ENCODE results near the gene NEU2.

NEU2 gene

GRCh38 chr2:233023761-233024410 lies 8.6 kb upstream of the NEU2 start:
- H3K4me3 ChIP-seq (replicated peaks; ENCODE audit: low read depth, low read length): no peak overlapping the region
- TF ChIP-seq, protein P1, sequence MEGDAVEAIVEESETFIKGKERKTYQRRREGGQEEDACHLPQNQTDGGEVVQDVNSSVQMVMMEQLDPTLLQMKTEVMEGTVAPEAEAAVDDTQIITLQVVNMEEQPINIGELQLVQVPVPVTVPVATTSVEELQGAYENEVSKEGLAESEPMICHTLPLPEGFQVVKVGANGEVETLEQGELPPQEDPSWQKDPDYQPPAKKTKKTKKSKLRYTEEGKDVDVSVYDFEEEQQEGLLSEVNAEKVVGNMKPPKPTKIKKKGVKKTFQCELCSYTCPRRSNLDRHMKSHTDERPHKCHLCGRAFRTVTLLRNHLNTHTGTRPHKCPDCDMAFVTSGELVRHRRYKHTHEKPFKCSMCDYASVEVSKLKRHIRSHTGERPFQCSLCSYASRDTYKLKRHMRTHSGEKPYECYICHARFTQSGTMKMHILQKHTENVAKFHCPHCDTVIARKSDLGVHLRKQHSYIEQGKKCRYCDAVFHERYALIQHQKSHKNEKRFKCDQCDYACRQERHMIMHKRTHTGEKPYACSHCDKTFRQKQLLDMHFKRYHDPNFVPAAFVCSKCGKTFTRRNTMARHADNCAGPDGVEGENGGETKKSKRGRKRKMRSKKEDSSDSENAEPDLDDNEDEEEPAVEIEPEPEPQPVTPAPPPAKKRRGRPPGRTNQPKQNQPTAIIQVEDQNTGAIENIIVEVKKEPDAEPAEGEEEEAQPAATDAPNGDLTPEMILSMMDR (IDR thresholded peaks at IDR 0.05; ENCODE audit: low read depth, low read length, missing control alignments): no peak
- no peak for DNase-seq (ENCODE audit: extremely low read depth, low read depth)

GRCh38 chr2:233025706-233026105 lies 6.8 kb upstream of the NEU2 start:
- TF ChIP-seq, protein P1 (IDR thresholded peaks at IDR 0.05; ENCODE audit: low read depth, low read length, missing control alignments): no peak
- no peak for DNase-seq (ENCODE audit: extremely low read depth, low read depth)
- H3K4me3 ChIP-seq (replicated peaks; ENCODE audit: low read depth, low read length): no peak overlapping the region

- TF ChIP-seq, protein P1 (IDR thresholded peaks at IDR 0.05; ENCODE audit: low read depth, low read length, missing control alignments): no peak
- no peak for DNase-seq (ENCODE audit: extremely low read depth, low read depth)
- no peak overlapping the region for H3K4me3 ChIP-seq (replicated peaks; ENCODE audit: low read depth, low read length)
Observed at GRCh38 chr2:233026198-233026813, 6.2 kb upstream of the NEU2 start.

DNA sequence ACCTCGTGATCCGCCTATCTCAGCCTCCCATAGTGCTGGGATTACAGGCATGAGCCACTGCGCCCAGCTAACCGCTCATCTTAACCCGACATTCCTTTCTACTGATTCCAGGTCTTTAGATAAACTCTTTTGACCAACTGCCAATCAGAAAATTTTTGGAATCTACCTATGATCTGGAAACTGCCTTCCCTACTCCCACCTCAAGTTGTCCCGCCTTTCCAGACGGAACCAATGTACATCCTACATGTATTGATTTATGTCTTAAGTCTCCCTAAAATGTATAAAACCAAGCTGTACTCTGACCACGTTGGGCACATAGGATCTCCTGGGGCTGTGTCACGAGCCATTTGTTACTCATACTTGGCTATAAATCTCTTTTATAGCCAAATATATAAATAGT lies 3.2 kb upstream of the NEU2 start:
- TF ChIP-seq, protein P1 (IDR thresholded peaks at IDR 0.05; ENCODE audit: low read depth, low read length, missing control alignments): no peak
- DNase-seq (ENCODE audit: extremely low read depth, low read depth): no peak
- H3K4me3 ChIP-seq (replicated peaks; ENCODE audit: low read depth, low read length): no peak overlapping the region

DNA sequence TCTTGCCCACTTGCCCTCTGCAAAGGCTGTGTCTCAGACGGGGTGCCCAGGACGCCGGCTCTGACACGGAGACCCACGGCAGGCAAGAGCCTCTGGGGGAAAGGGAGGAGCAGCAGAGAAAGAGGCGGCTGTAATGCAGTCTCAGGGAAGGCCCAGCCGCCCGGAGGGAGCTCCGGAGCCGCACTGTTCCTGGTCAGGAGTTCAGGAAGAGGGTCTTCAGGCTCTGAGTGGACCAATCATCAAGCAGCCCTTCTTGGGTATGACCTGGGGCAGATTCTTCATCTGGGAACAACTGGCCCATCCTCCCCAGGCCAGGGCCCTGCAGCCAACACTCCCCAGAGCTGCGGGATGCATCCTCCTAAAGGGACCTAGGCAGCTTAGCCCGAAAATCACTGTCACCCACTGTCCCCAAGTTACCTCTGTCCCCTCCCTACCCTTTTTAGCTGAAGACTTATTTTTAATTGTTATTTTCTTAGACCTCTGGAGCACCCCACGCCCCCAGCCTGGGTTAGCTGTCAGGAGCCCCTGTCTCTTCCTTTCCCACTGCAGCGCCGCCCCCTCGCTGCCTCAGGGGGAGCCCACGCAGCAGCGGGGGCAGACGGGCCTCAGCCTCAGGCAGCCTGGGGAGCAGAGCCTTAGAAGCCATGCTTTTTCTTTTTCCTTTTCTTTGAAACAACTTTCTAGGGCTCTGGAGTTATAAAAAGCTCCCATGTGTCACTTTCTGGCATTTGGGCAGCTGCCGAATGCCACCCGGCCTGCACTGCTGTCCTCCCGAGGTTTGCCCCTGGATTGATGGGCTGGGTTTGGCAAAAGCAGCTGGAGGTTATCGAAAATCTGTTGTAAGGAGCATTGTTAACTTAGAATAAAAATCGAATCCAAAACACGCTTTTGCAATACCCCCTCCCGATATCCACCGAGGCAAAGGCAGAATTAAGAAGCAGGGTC lies 644 bp upstream of the NEU2 start:
- no peak overlapping the region for H3K4me3 ChIP-seq (replicated peaks; ENCODE audit: low read depth, low read length)
- DNase-seq (ENCODE audit: extremely low read depth, low read depth): no peak
- TF ChIP-seq, protein P1 (IDR thresholded peaks at IDR 0.05; ENCODE audit: low read depth, low read length, missing control alignments): no peak

DNA sequence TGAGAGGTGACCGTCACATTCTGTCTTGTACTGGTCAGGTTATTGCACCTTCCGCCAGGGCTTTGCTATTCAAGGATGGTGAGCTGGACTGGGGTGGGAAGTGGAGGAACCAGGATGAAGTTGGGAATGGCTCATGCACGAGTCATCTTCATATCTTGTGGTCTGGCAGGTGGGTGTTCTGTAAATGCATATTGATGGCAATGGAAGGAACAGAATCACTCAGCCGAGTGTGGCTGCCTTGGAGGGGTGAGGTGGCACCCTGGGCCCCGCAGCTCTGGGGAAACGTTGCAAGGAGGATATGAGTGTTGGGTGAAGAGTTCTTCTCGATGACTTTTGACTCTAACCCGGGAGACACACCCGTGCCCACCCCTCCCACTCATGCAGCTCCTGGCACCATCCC lies 1.2 kb downstream of the NEU2 start:
- TF ChIP-seq, protein P1 (IDR thresholded peaks at IDR 0.05; ENCODE audit: low read depth, low read length, missing control alignments): no peak
- DNase-seq (ENCODE audit: extremely low read depth, low read depth): no peak
- no peak overlapping the region for H3K4me3 ChIP-seq (replicated peaks; ENCODE audit: low read depth, low read length)
